Measurements from ENCODE around the gene PPCS.

The PPCS gene

DNA sequence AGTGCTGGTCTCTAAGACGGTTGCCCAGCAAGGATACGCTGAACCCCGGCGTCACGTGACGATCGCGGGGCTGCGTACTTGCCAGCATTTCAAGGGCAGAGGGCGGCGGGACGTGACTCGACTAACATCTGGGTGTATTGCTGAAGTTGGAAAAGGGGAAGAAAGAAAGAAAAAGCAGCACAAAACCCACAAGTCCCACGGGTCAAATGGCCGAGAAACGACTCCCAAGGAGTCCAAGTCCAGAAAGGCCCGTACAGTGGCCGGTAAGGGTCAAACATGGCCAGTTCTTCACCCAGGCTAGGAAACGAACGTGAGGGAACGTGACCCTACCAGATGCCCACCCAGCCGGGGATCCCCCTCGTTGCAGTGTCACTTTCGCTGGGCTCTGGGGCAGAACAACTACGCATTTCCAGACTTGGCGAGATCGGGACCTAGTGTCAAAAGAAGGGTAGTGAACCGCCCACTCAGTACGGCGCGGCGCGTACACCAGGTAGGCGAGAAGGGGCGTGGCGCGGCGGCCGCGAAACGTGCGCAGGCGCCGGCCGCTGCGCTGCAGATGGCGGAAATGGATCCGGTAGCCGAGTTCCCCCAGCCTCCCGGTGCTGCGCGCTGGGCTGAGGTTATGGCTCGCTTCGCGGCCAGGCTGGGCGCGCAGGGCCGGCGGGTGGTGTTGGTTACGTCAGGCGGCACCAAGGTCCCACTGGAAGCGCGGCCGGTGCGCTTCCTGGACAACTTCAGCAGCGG is at the start of gene PPCS, which contains the start of gene ZMYND12:
TSS of gene PPCS (plus strand) at position 534 of the 744 bp plus-strand sequence. CDS start at position 557, 23 bp downstream.
TSS of gene ZMYND12 (minus strand) at position 13 of the 744 bp plus-strand sequence. CDS start 25 bp downstream, outside the sequence.
- peak; percentile 81 for DNase-seq

DNA sequence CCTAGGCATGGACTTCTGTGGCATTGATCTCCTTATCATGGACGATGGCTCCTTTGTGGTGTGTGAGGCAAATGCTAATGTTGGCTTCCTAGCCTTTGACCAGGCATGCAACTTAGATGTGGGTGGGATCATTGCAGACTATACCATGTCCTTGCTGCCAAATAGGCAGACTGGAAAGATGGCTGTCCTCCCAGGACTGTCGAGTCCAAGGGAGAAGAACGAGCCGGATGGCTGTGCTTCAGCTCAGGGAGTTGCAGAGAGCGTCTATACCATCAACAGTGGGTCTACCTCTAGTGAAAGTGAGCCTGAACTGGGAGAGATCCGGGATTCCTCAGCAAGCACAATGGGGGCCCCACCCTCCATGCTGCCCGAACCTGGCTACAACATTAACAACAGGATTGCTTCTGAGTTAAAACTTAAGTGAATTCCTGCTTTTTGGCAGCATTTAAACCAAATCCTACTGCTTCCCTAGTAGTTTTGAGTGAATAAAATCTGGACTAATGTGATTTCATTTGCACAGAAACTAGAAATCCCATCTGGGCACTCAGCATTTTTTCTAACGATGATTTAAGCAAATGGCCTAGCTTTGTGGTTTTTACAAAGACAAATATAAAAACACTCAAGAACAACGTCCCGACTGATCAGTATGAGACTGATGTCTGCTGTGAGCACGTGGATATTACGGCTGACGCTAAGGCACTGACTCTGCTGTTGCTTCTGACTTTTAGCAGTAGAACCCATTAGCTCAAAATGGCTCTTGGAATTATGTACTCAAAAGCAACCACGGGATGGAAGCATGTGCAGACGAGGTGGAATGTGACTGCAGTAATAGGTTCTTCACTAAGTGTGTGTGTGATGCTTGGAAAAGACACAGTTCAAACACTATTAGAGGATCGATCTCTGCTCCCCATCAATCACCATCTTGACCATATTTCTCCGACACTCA is 41.5 kb upstream of the PPCS start:
- DNase-seq, result no peak

DNA sequence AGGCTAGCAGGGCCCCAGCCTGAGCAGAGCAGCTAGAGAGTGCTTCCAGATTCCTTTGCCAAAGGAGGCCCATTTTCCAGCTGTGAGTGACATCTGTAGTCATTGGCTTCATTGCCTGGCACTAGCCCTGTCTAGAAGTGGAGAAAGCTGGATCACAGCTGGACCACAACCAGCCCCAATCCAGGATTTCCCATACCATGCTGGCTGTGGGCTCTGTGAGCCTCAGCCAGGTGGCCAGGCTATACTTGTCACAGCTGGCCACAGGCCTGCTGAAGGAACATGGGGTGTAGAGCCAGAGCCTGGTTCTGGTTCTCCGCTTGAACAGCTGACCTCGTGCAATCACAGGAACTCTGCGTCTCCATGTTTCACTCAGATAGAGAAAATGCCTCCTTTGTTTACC is 39.2 kb upstream of the PPCS start:
- no peak for DNase-seq

DNA sequence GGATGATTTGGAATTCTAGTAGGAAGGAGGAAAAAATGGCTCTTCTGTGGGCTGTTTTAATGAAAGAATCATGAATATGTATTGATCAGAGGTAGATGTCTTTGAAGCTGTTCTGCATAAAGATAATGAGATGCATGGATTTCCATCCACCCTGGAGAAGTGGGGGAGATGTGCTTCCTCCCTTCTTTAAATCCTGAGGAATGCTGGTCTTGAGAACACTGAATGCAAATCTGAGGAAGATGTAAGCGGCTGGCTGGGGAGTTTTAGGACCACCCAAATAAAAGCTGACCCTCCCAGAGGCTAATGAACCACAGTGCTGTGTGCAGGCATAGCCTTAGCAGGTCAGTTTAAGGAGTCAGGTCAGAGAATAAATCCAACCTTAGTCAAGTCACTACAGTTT is 37.8 kb upstream of the PPCS start:
- no peak for DNase-seq

DNA sequence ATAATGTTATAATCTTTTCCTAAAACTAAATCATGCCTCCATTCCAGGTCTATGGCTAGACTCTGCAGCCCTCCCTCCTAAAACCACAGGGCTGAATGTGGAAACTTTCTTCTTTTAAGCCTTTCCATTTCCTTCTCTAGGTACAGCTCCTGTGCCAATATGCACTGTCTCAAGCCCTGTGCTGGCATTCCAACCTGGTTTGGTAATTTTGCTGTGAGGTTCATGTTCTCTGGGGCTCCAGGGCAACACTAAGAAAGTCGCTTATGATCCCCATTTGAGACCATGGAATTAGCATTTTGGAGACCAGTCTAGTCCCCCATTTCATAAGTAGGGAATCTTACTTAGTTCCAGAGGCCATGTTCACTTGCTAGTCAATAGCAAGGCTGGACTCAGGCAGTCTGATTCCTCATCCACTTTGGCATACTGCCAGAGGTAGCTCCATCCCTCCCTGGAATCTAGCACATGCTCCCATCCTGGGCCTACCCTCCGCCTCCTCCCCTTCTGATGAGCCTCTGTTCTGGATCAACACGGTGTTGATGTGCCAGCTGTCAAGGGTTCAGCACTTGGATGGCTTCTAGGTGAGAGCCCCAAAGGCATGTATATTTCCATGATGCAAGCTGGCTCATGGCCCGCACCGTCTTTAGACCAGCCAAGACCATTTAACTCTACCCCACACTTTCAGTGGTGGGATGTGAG is 37.1 kb upstream of the PPCS start:
- no peak for DNase-seq

DNA sequence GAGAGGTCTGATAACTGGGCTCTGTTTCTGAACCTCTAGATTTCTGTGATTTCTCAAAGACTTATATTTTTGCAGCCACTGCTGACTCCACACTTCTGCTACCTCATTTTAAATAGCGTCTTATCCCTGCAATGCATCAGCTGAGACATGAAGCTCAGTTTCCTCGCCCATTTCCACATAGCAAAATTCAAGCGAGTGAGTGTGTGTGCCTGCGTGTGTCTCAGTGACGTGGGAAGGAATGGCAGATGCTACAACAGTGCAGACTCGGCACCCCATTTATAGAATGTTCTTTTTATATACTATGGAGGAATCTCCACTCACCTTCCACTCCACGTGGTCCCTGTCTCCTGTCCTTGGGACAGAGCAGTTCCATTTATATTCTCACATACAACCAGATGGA is 36.2 kb upstream of the PPCS start:
- no peak for DNase-seq

DNA sequence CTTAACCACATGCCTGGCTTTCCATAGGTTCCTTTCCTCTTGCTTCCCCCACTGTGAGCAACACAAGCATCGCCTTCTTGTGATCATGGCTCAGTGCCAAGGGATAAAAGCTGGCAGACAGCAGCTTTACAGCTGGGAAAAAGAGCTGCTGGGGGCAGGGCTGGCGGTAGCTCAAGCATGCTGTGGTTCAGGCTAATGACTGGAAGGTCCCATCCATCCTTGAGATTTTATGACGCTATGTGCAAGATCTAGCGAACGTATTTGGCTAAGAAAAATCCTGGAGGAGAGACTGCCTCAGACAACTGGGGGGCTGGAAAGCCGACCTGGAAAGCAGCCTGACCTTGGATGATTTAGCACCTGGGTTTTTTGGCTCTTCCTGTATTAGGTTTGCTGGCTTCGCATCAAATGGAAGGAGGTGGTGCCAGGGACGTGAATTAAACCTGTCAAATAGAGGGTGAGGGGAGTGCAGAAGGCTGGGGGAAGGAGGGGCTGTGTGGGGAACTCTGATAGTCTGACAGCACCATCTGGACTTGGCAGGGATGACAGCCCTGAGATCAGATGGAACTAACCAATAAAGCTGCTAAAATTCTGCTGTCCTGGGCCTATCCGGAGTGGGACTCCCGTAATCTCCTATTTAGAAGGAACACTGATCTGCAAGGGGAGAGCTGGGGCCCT is 35.3 kb upstream of the PPCS start:
- DNase-seq, result peak; percentile 77

DNA sequence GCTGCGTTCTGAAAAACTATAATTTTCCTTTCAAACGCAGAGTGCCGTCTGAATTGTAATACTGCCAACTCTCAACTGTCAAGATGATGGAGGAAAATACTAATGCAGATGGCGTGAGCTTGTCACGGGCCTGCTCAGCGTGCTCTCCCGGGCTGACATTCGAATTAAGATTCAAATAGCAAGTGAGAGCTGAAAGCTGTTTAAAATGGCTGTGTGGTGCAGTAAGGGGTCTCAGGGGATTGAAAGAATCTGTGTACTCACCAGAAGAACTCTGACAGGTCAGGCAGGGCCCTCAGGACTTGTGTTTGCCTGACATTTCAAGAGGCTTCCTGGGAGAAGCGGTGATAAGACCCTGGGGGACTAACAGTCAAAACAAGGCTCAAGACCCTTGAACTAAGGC is 33.6 kb upstream of the PPCS start:
- DNase-seq, result peak; percentile 72

DNA sequence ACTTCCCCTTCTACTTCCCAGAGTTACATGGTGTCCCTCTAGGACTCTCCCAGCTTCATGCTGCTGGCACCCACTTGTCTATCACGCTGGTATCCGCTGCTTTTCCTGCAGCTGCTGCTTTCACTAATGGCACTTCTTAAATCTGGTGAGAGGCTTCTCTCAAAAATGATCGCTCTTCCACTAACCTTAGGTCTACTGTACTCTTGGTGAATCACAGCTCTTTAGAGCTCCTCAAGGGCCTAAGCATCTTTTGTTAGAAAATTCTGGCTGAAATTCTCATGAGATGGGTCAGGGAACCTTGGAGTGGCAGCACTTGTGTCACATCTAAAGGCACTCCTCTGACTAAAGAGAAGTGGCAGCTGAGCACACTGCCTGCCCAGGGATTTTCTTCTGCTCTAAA is 32.7 kb upstream of the PPCS start:
- DNase-seq, result peak; percentile 60

DNA sequence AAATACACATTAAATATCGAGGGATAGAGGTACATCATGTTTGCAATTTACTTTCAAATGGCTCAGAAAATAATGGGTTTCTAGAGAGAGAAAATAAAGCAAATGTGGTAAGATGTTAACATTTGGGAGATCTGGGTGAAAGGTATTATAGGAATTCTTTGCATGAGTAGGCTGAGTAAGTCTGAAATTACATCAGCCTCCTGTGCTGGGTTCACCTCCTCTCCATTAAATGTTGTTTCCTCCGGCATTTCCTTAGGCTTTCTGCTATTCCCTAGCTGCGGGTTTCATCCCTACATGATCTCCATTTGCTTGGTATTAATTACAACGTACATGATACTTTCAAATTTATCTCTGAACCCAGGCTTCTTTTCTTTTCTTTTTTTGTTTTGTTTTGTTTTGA is 32.1 kb upstream of the PPCS start:
- no peak for DNase-seq

DNA sequence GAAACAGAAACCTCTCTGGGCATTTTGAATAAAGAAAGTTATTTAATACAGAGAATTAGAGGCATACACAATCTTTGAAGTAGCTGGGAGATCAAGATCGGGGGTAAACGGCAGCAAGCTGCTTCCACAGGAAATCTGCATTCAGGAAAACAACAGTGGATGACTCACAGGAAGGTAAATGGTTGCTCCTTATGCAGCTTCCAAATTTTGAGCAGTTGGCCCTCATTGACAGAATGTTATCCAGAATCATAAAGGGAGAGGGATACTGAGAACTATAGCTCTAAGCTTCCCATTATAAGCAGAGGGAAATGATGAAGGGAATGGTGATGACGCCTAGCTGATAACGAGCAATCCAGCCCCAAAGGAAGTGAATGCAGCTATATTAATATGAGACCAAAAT is 29.1 kb upstream of the PPCS start:
- DNase-seq, result no peak

DNA sequence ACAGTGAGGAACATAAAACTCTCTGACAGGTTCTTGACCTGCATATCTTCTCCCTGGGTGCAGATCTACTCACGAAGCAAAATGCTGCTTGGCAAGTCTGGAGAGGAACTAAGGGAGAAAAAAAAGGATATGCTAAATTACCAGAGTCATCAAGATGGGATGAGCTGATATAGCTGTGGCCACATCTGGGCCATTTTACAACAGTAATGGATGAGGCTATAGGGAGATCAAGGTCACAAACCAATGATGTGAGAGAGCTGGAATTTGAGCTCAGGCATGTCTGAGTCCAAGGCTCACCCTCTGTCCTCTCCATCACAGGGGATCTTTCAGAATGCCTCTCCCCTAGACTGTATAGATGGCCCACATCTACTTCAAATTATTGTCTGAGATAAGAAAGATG is 26.7 kb upstream of the PPCS start:
- DNase-seq, result no peak

DNA sequence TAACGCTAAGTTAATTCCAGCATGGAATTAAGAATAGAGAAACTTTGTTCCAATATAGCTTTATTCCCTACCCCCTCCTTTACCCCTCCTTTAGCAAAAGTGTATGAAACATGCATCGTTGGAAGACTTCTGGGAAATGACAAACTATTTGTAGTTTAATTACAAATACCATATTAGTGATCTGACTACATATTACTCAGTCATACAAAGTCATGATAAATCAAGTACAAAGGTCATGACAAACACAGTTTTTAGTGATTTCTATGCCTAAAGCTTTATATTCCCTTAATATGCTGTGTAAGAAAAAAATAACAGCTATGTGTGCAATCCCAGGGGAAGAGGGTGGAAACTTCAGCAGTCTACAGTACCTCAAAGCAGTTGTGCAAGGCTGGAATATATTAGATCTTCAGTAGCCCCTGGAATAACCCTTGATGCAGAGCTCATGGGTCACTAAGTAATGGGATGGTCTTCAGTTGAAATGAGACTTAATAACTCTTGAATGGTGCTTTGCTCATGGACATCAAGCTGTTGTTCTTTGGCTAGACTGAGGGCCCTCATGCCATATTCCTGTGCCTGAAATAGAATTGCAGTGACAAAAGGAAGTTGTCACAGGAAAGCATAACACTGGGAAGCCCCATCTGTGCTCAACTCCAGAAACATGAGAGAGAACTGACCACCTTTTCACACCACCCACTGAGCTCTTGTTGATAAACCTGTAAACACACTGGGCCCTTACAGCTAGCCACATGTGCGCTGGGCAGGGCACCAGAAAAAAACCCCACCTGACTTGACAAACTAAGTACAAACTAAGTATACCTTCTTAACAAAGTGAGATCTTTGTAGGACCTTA is 25.8 kb upstream of the PPCS start:
- DNase-seq, result no peak

DNA sequence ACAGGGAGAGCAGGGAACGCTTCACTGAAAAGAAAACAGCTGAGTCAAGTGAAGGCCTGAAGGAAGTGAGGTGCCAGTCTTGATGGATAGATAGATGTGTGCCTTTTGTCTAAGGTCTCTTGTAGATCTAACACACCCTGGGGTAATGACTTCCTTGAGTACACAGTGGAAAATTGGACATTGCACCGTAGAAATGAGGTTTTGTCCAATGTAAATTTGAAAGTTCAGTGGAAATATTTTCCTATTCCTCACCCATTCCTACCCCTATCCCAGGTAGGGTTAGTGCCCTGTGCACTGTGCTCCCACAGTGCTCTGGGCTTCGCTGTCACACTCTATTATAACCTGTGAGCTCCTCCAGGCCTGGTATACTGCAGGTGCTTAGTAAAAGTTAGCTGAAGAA is 24.8 kb upstream of the PPCS start:
- no peak for DNase-seq

DNA sequence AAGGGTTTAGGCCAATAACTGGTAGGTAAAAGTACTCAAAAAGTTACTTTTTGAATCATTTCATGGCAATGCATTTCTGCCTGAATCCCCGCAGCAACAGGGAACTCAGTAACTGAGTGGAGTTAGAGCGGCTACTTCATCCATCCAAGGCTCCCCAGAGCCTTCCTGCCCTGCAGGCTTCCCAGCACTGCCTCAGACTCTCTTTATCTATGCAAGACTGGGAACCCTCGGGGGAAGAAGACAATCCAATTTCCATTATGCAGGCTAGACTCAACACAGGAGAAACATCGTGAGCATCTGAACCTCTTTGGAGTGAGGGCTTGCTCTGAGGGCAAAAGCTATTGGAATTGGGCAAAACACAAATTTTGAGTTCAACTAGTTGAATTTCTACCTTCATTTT is 23.6 kb upstream of the PPCS start:
- no peak for DNase-seq

DNA sequence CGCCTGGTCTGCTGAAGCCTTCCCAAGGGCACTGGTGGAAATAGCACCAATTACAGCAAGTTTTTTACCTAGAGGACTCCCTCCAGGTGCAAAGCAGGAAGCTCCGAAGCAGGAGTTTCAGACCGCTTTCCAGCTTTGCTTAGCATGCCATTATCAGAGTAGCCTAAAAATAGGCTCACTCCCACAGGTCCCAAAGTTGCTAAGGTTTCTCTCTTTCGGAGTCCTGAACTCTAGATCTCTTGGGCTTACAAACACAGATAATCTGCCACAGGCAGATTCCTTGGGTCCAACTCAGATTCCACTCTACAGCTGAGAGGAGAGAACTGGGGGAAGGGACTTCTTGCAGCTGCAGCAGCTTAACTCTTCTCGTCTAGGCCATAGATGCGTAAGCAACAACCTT is 23.0 kb upstream of the PPCS start:
- DNase-seq, result peak; percentile 19

DNA sequence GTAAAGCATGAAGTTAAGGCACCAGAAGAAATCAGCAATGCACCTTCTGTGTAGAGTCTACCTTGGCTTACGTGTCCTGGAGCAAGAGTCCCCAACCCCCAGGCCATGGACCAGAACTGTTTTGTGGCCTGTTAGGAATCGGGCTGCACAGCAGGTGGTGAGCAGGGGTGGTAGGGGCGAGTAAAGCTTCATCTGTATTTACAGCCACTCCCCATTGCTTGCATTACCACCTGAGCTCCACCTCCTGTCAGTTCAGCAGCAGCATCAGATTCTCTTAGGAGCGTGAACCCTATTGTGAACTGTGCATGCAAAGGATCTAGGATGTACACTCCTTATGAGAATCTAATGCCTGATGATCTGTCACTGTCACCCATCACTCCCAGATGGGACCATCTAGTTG is 22.0 kb upstream of the PPCS start:
- no peak for DNase-seq

DNA sequence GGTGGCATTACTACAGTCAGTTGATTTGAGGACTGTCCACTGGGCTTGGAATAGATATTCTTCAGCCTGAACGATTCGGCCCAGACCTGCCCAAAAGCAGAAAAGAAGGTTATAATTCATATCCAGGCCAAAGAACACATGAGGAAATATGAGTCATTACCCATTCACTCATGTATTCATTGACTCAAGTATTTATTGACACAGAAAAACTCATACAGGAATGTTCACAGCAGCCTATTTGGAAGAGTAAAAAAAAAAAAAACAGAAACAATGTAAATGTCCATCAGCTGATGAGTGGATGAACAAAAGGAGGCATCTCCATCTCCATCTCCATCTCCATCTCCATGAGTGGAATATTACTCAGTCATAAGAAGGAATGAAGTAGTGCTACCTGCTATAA is 16.4 kb upstream of the PPCS start:
- DNase-seq, result no peak

DNA sequence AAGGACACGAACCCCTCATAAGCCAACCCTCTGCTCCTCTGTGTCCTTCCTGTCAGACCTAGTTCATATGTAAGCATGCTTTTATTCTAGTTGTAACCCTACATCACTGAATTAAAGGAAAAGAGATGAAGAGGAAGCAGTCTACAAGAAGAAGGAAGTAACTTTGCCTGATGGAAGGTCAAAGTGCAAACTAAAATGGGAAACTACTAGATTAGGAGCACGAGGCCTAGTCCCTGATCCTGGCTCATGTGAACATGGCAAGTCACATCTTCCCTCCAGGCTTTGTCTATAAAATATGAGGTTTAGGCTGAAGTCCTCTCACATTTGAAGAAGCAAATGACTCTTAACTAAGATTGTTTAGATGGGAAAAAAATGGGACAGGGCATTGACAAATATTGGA is 13.7 kb upstream of the PPCS start:
- no peak for DNase-seq

DNA sequence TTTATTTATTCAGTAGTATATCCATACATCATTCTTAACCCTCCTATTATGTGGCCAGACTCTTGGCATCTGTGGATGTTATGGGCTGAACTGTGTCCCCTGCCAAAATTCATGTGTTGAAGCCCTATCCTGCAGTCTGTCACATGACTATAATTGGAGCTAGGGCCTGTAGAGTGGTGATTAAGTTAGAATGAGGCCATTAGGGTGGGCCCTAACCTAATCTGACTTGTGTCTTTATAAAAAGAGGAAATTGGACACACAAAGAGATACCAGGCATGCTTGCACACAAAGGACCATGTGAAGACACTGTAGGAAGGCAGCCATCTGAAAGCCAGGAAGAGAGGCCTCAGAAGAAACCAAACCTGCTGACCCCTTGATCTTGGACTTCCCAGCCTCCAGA is 7.1 kb upstream of the PPCS start:
- DNase-seq, result no peak

DNA sequence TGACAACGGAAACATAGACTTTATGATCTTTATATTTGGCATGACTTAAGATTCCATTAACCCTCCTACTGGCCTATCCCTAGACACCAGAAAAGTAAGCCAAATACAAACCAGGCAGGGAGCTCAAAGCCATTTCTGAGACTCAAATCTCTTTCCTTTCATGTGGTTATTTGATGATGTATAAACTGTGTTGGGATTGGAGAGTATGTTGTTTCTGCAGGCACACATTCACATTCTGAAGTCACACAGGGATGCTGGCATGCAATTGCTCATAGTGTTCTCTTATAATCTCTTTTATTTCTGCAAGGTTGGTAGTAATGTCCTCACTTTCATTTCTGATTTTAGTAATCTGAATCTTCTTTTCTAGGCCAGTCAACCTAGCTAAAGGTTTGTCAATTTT is 6.3 kb upstream of the PPCS start:
- DNase-seq, result no peak

DNA sequence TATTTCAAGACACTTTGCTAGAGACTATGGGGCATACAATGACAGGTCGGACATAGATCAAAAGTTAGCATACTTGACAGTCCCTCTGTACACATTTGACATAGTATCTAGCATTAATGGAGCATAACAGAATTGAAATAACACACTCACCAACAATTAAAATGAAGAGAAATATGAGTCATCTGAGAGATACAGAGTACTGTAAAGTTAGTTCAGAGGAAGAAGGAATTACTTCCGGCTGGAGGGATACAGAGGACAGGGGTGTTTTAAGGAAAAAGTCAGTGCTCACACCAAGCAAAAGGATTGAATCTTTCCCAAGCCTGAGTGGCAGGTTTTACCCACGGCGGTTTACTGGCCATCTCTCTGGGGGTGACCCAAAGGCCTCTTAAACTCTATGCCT is 3.0 kb upstream of the PPCS start:
- DNase-seq, result no peak
